Muscle layer of colon (tissue), 2 donors: ENCODE data around the gene EMX2.

Experiments used
- H3K27ac ChIP-seq: one replicate; pipeline ENCODE4 v1.7.0; 2013; ENCODE audit warnings: low read depth, mild to moderate bottlenecking, low read length, moderate library complexity
- H3K27me3 ChIP-seq, 2 donors: one replicate each; pipeline ENCODE4 v1.7.0; 2013; ENCODE audit warnings: low read length in 2 of 2, mild to moderate bottlenecking in 2 of 2; ENCODE audit not compliant: insufficient read depth in 2 of 2, control insufficient read depth in 1 of 2
- H3K36me3 ChIP-seq: one replicate; pipeline ENCODE4 v1.7.0; 2013; ENCODE audit warnings: mild to moderate bottlenecking, low read length; ENCODE audit not compliant: insufficient read depth
- H3K4me1 ChIP-seq: one replicate; pipeline ENCODE4 v1.7.0; 2013; ENCODE audit warnings: mild to moderate bottlenecking, low read length; ENCODE audit not compliant: insufficient read depth
- H3K4me3 ChIP-seq, 2 donors: one replicate each; pipeline ENCODE4 v1.7.0; 2013; ENCODE audit warnings: low read length in 2 of 2, low read depth in 1 of 2, mild to moderate bottlenecking in 1 of 2, moderate library complexity in 1 of 2
- H3K9ac ChIP-seq: one replicate; pipeline ENCODE4 v1.7.0; 2013; ENCODE audit warnings: low read length
- H3K9me3 ChIP-seq: one replicate; pipeline ENCODE4 v1.7.0; 2013; ENCODE audit warnings: mild to moderate bottlenecking, low read length
- donor health status: abdominal sarcoma.
- donor health status: Adenocarcinoma of cecum.

The EMX2 gene

GRCh38 chr10:117596706-117597105 lies 54.2 kb downstream of the EMX2 start:
- no peaks in the 10 kb centered on the region for H3K4me1 ChIP-seq
- no peak overlapping the region for H3K9ac ChIP-seq
- H3K27ac ChIP-seq = no peak overlapping the region
- H3K9me3 ChIP-seq = peaks cover 4% of the 10 kb centered on the region
- H3K4me3 ChIP-seq = no peak overlapping the region
- H3K36me3 ChIP-seq = no peaks in the 10 kb centered on the region
- no peaks in the 10 kb centered on the region for H3K27me3 ChIP-seq

GRCh38 chr10:117597216-117597615 lies 54.7 kb downstream of the EMX2 start:
- H3K4me3 ChIP-seq = no peak overlapping the region
- no peaks in the 10 kb centered on the region for H3K4me1 ChIP-seq
- H3K27ac ChIP-seq = no peak overlapping the region
- H3K36me3 ChIP-seq = no peaks in the 10 kb centered on the region
- no peak overlapping the region for H3K9ac ChIP-seq
- peaks cover 4% of the 10 kb centered on the region for H3K9me3 ChIP-seq
- no peaks in the 10 kb centered on the region for H3K27me3 ChIP-seq
